GM23338 (cell line): ENCODE data around the gene ZNF664. TPM values are rescaled to one million over a fixed set of nuclear protein-coding genes. Genes with fewer than 3 reads are reported as not detected.

Source experiments
- ATAC-seq: fragments of 200-7000 bp; cut with Tn5 transposase; 3 replicates; pipeline ENCODE4 v1.9.1; 2020
- DNase-seq: peaks from one replicate; pipeline ENCODE4 v3.0.0-alpha.2; 2015; ENCODE audit warnings: low spot score
- H2AFZ ChIP-seq: fragments of 200-600 bp; sonication (generic); 2 replicates; pipeline ENCODE4 v1.8.0; 2016; ENCODE audit warnings: antibody characterized with exemption, mild to moderate bottlenecking, moderate library complexity
- H3F3A ChIP-seq: fragments of 200-600 bp; sonication (generic); replicated peaks from 2 replicates; pipeline ENCODE4 v1.8.0; 2017; ENCODE audit warnings: antibody characterized with exemption, mixed run types, low read depth
- H3K27ac ChIP-seq: fragments of 200-600 bp; sonication (generic); 2 replicates; pipeline ENCODE4 v1.6.1; 2016; ENCODE audit warnings: low read depth
- H3K27me3 ChIP-seq: fragments of 200-600 bp; sonication (generic); 2 replicates; pipeline ENCODE4 v1.8.0; 2016; ENCODE audit warnings: mild to moderate bottlenecking, mixed run types, moderate library complexity; ENCODE audit not compliant: insufficient read depth
- H3K36me3 ChIP-seq: fragments of 200-600 bp; sonication (generic); 2 replicates; pipeline ENCODE4 v1.8.0; 2016; ENCODE audit warnings: mild to moderate bottlenecking; ENCODE audit not compliant: insufficient read depth
- H3K4me1 ChIP-seq: fragments of 200-600 bp; sonication (generic); 2 replicates; pipeline ENCODE4 v1.8.0; 2016; ENCODE audit warnings: mild to moderate bottlenecking, moderate library complexity; ENCODE audit not compliant: insufficient read depth
- H3K4me2 ChIP-seq: fragments of 200-600 bp; sonication (generic); 2 replicates; pipeline ENCODE4 v1.7.1; 2017; ENCODE audit warnings: mixed run types
- H3K4me3 ChIP-seq: fragments of 200-600 bp; sonication (generic); 2 replicates; pipeline ENCODE4 v1.6.1; 2016; ENCODE audit warnings: mixed run types
- H3K79me2 ChIP-seq: fragments of 200-600 bp; sonication (generic); replicated peaks from 2 replicates; pipeline ENCODE4 v1.8.0; 2017; ENCODE audit warnings: mild to moderate bottlenecking; ENCODE audit not compliant: insufficient read depth
- H3K9me2 ChIP-seq: fragments of 200-600 bp; sonication (generic); 2 replicates; pipeline ENCODE4 v1.8.0; 2017; ENCODE audit not compliant: insufficient read depth
- H4K20me1 ChIP-seq: fragments of 200-600 bp; sonication (generic); replicated peaks from 2 replicates; pipeline ENCODE4 v1.8.0; 2017; ENCODE audit warnings: mild to moderate bottlenecking; ENCODE audit not compliant: insufficient read depth
- H3K27ac Mint-ChIP-seq: 2 replicates; pipeline ENCODE4 v1.8.0; 2020; ENCODE audit warnings: inconsistent platforms, mild to moderate bottlenecking, moderate library complexity, mixed read lengths
- H3K27me3 Mint-ChIP-seq: 3 replicates; pipeline ENCODE4 v1.8.0; 2022; ENCODE audit warnings: low read depth, mild to moderate bottlenecking, moderate library complexity, mixed read lengths, inconsistent platforms; ENCODE audit not compliant: insufficient read depth, poor library complexity
- H3K36me3 Mint-ChIP-seq: 3 replicates; pipeline ENCODE4 v1.8.0; 2021; ENCODE audit warnings: low read depth, mild to moderate bottlenecking, inconsistent platforms, moderate library complexity, mixed read lengths
- H3K4me1 Mint-ChIP-seq: 3 replicates; pipeline ENCODE4 v1.8.0; 2020; ENCODE audit warnings: mild to moderate bottlenecking, inconsistent platforms, mixed read lengths
- H3K4me3 Mint-ChIP-seq: 3 replicates; pipeline ENCODE4 v1.8.0; 2021; ENCODE audit warnings: moderate library complexity, mild to moderate bottlenecking, inconsistent platforms, mixed read lengths
- H3K9me3 Mint-ChIP-seq: 3 replicates; pipeline ENCODE4 v1.8.0; 2020; ENCODE audit warnings: moderate library complexity, mild to moderate bottlenecking, inconsistent platforms, mixed read lengths
- CREB1 ChIP-seq: fragments of 250-450 bp; sonication (Bioruptor Pico); IDR thresholded peaks from 2 replicates; pipeline ENCODE4 v1.5.0; 2020; ENCODE audit warnings: low read depth, mild to moderate bottlenecking, moderate library complexity
- CTCF ChIP-seq, 2 experiments: fragments of 200-600 bp in 1 of 2; sonication (generic) in 1 of 2; conservative IDR thresholded peaks; 2 replicates each; pipeline versions ENCODE4 v1.5.1 to v1.6.1; 2016 to 2017; ENCODE audit warnings: antibody characterized with exemption in 2 of 2, low read depth in 2 of 2, mild to moderate bottlenecking in 2 of 2, moderate library complexity in 1 of 2
- ETS1 ChIP-seq: IDR thresholded peaks from 2 replicates; pipeline ENCODE4 v1.6.1; 2016; ENCODE audit warnings: antibody characterized with exemption
- EZH2 ChIP-seq: fragments of 200-600 bp; sonication (generic); IDR thresholded peaks from one replicate; pipeline ENCODE4 v1.8.0; 2017; ENCODE audit warnings: antibody characterized with exemption, mild to moderate bottlenecking, low read depth; ENCODE audit not compliant: unreplicated experiment
- EZH2phosphoT487 ChIP-seq: fragments of 200-600 bp; sonication (generic); IDR thresholded peaks from one replicate; pipeline ENCODE4 v1.8.1; 2018; ENCODE audit warnings: antibody characterized with exemption; ENCODE audit not compliant: unreplicated experiment
- JUNB ChIP-seq: IDR thresholded peaks from one replicate; pipeline ENCODE4 v1.6.1; 2016; ENCODE audit warnings: antibody characterized with exemption; ENCODE audit not compliant: unreplicated experiment
- NANOG ChIP-seq: IDR thresholded peaks from 2 replicates; pipeline ENCODE4 v1.6.1; 2016; ENCODE audit warnings: antibody characterized with exemption, borderline replicate concordance
- POLR2AphosphoS5 ChIP-seq: IDR thresholded peaks from 2 replicates; pipeline ENCODE4 v1.6.1; 2016; ENCODE audit warnings: antibody characterized with exemption, low read depth
- REST ChIP-seq: IDR thresholded peaks from one replicate; pipeline ENCODE4 v1.6.1; 2018; ENCODE audit warnings: antibody characterized with exemption; ENCODE audit not compliant: unreplicated experiment
- STAT1 ChIP-seq: IDR thresholded peaks from one replicate; pipeline ENCODE4 v1.6.1; 2016; ENCODE audit warnings: antibody characterized with exemption; ENCODE audit not compliant: unreplicated experiment
- ZNF114 ChIP-seq: fragments of 250-450 bp; sonication (Bioruptor Pico); IDR thresholded peaks from 2 replicates; pipeline ENCODE4 v1.5.0; 2020; ENCODE audit warnings: mild to moderate bottlenecking, moderate library complexity
- ZNF331 ChIP-seq: fragments of 250-450 bp; sonication (Bioruptor Pico); IDR thresholded peaks from 2 replicates; pipeline ENCODE4 v1.5.0; 2020; ENCODE audit warnings: low read depth, mild to moderate bottlenecking, moderate library complexity
- ZNF462 ChIP-seq: fragments of 250-450 bp; sonication (Bioruptor Pico); IDR thresholded peaks from 2 replicates; pipeline ENCODE4 v1.5.0; 2020; ENCODE audit warnings: mild to moderate bottlenecking, moderate library complexity
- polyA plus RNA-seq: library from polyadenylated mRNA; unstranded; fragments of >200 nt; fragmentation: Nextera tagmentation; extraction: Ambion mirVana; gene quantifications from 2 replicates; pipeline ENCODE4 v1.2.1, GENCODE V29; 2016
- total RNA-seq: library from RNA; depleted of rRNA; stranded (reverse); fragments of >200 nt; shearing (Covaris generic); gene quantifications from 2 replicates; pipeline ENCODE4 v1.2.3, GENCODE V29; 2014

The ZNF664 gene
- total and polyA plus RNA-seq, 2 experiments from 2014 or later: 8.1 to 35.2 TPM

- no peaks in the 10 kb centered on the region for H3K4me1 ChIP-seq
- no peak overlapping the region for H3K4me2 ChIP-seq
- H3K9me3 Mint-ChIP-seq: no peaks in the 10 kb centered on the region
- H3K9me2 ChIP-seq: no peaks in the 10 kb centered on the region
- H3K27ac Mint-ChIP-seq: no peak overlapping the region
- no peaks in the 10 kb centered on the region for H4K20me1 ChIP-seq
- H3K4me3 ChIP-seq: no peak overlapping the region
- H2AFZ ChIP-seq: no peak overlapping the region
- H3F3A ChIP-seq: no peaks in the 10 kb centered on the region
- H3K27me3 Mint-ChIP-seq: peaks cover 5% of the 10 kb centered on the region
- peaks cover 43% of the 10 kb centered on the region for H3K27me3 ChIP-seq
- no peaks in the 10 kb centered on the region for H3K79me2 ChIP-seq
- no peaks in the 10 kb centered on the region; the same call in 2 of the 3 replicates for H3K4me1 Mint-ChIP-seq
- ATAC-seq (no peak), DNase-seq (no peak)
- H3K36me3 ChIP-seq: no peaks in the 10 kb centered on the region
- no peak overlapping the region for H3K4me3 Mint-ChIP-seq
- H3K36me3 Mint-ChIP-seq: no peaks in the 10 kb centered on the region
- TF ChIP-seq POLR2AphosphoS5 (no peak), ETS1 (no peak), STAT1 (no peak), ZNF331 (no peak), EZH2phosphoT487 (no peak), REST (no peak), CREB1 (CRISPR knock-in tag) (no peak), EZH2 (no peak), ZNF114 (no peak), NANOG (no peak), JUNB (no peak), CTCF (conservative IDR thresholded peaks at IDR 0.05; ENCODE audit: low read depth in 2 of 2) (no peak), ZNF462 (CRISPR knock-in tag) (no peak)
- no peak overlapping the region for H3K27ac ChIP-seq
Measured at GRCh38 chr12:123952037-123952436, 21.0 kb upstream of the ZNF664 start.
